NCI-H526 (cell line): ENCODE data around the gene CDC27.
"Not testable (repeated sequence)": the region's sequence is repeated elsewhere in the genome, so short reads cannot be mapped to it uniquely, and the experiment has no call there.

ENCODE experiments used
- DNase-seq, 2 experiments: peaks; one replicate each; lab custom pipeline; 2025; lab: John Stamatoyannopoulos, UW

Gene CDC27

GRCh38 chr17:47219621-47220475 lies 30.8 kb upstream of the CDC27 start:
- DNase-seq: no peak

- DNase-seq: no peak
These were observed 29.9 kb upstream of the CDC27 start for GRCh38 chr17:47218896-47219430.

GRCh38 chr17:47217279-47217678 lies 28.2 kb upstream of the CDC27 start:
- not testable (repeated sequence) for DNase-seq

- DNase-seq: not testable (repeated sequence)
These were observed 27.7 kb upstream of the CDC27 start for GRCh38 chr17:47216821-47217220.

- DNase-seq: no peak
These were observed 25.8 kb upstream of the CDC27 start for GRCh38 chr17:47214931-47215330.

GRCh38 chr17:47213540-47213939 lies 24.4 kb upstream of the CDC27 start:
- no peak for DNase-seq

- no peak for DNase-seq
These were observed 23.4 kb upstream of the CDC27 start for GRCh38 chr17:47212458-47212857.

GRCh38 chr17:47210779-47211178 lies 21.7 kb upstream of the CDC27 start:
- no peak for DNase-seq

- DNase-seq: no peak
These were observed 21.0 kb upstream of the CDC27 start for GRCh38 chr17:47210105-47210504.

- DNase-seq: no peak
These were observed 20.4 kb upstream of the CDC27 start for GRCh38 chr17:47209499-47209898.

GRCh38 chr17:47208744-47209488 lies 19.8 kb upstream of the CDC27 start, which contains the start of gene MYL4:
MYL4 (plus strand) TSS chr17:47209348; CDS start chr17:47209423, 75 bp downstream.
- no peak for DNase-seq

- no peak for DNase-seq
These were observed 18.3 kb upstream of the CDC27 start for GRCh38 chr17:47207143-47208067.

GRCh38 chr17:47205419-47205963 lies 16.4 kb upstream of the CDC27 start:
- peak in 1 of 2 experiments; percentile 10 for DNase-seq

- no peak for DNase-seq
These were observed 15.8 kb upstream of the CDC27 start for GRCh38 chr17:47204722-47205418.

- DNase-seq: no peak
These were observed 15.1 kb upstream of the CDC27 start for GRCh38 chr17:47203984-47204721.

GRCh38 chr17:47201166-47201565 lies 12.1 kb upstream of the CDC27 start:
- no peak for DNase-seq

GRCh38 chr17:47200325-47200664 lies 11.2 kb upstream of the CDC27 start:
- DNase-seq: no peak

- DNase-seq: no peak
These were observed 10.7 kb upstream of the CDC27 start for GRCh38 chr17:47199627-47200324.

- no peak for DNase-seq
These were observed 8.7 kb upstream of the CDC27 start for GRCh38 chr17:47197821-47198220.
